DND-41 (cell line): ENCODE results near the gene BLVRB.

Experiments used
- ATAC-seq: fragments of 200-7000 bp; cut with Tn5 transposase; 3 replicates; pipeline ENCODE4 v1.9.1; 2021; ENCODE audit warnings: low read depth; ENCODE audit not compliant: insufficient read depth
- DNase-seq: peaks from one replicate; pipeline ENCODE4 v3.0.0-alpha.2; 2020
- H2AFZ ChIP-seq: 2 replicates; pipeline ENCODE4 v1.6.0; 2012; ENCODE audit warnings: low read depth, low read length
- H3K27ac ChIP-seq: 2 replicates; pipeline ENCODE4 v1.5.1; 2012; ENCODE audit warnings: low read length, inconsistent platforms
- H3K27me3 ChIP-seq: fragments of 200-600 bp; sonication (generic); 2 replicates; pipeline ENCODE4 v1.6.0; 2012; ENCODE audit warnings: low read length, mild to moderate bottlenecking, inconsistent platforms; ENCODE audit not compliant: insufficient read depth, poor library complexity
- H3K36me3 ChIP-seq: 2 replicates; pipeline ENCODE4 v1.5.1; 2012; ENCODE audit warnings: low read length, inconsistent platforms; ENCODE audit not compliant: insufficient read depth
- H3K4me1 ChIP-seq: 2 replicates; pipeline ENCODE4 v1.5.1; 2012; ENCODE audit warnings: mild to moderate bottlenecking, low read length; ENCODE audit not compliant: insufficient read depth
- H3K4me2 ChIP-seq: 2 replicates; pipeline ENCODE4 v1.6.0; 2012; ENCODE audit warnings: mild to moderate bottlenecking, moderate library complexity, low read length, inconsistent platforms; ENCODE audit not compliant: insufficient read depth
- H3K4me3 ChIP-seq, 2 experiments: fragments of 200-600 bp in 1 of 2; shearing (Covaris generic) in 1 of 2; 2 replicates each; pipeline ENCODE4 v1.5.1; 2012 to 2016; ENCODE audit warnings: inconsistent platforms in 2 of 2, low read length in 2 of 2, mild to moderate bottlenecking in 2 of 2, low read depth in 1 of 2, moderate library complexity in 1 of 2
- H3K79me2 ChIP-seq: 2 replicates; pipeline ENCODE4 v1.6.0; 2012; ENCODE audit warnings: low read length, inconsistent platforms; ENCODE audit not compliant: insufficient read depth
- H3K9ac ChIP-seq: 2 replicates; pipeline ENCODE4 v1.6.0; 2012; ENCODE audit warnings: low read depth, mild to moderate bottlenecking, inconsistent platforms, low read length, moderate library complexity
- H3K9me3 ChIP-seq: 2 replicates; pipeline ENCODE4 v1.5.1; 2012; ENCODE audit warnings: low read length, moderate library complexity, mild to moderate bottlenecking, inconsistent platforms; ENCODE audit not compliant: insufficient read depth, severe bottlenecking
- H4K20me1 ChIP-seq: 2 replicates; pipeline ENCODE4 v1.6.0; 2012; ENCODE audit warnings: low read length; ENCODE audit not compliant: insufficient read depth
- EZH2 ChIP-seq: IDR thresholded peaks from 3 replicates; pipeline ENCODE4 v1.6.1; 2012; ENCODE audit warnings: borderline replicate concordance, low read depth, mild to moderate bottlenecking, moderate library complexity, low read length, inconsistent platforms; ENCODE audit not compliant: severe bottlenecking
- TF ChIP-seq, protein P1 (sequence below): IDR thresholded peaks from 2 replicates; pipeline ENCODE4 v1.5.1; 2012; ENCODE audit warnings: borderline replicate concordance, low read length, moderate library complexity, mild to moderate bottlenecking; ENCODE audit not compliant: poor library complexity, severe bottlenecking; ENCODE audit errors: extremely low read depth

Gene BLVRB

DNA sequence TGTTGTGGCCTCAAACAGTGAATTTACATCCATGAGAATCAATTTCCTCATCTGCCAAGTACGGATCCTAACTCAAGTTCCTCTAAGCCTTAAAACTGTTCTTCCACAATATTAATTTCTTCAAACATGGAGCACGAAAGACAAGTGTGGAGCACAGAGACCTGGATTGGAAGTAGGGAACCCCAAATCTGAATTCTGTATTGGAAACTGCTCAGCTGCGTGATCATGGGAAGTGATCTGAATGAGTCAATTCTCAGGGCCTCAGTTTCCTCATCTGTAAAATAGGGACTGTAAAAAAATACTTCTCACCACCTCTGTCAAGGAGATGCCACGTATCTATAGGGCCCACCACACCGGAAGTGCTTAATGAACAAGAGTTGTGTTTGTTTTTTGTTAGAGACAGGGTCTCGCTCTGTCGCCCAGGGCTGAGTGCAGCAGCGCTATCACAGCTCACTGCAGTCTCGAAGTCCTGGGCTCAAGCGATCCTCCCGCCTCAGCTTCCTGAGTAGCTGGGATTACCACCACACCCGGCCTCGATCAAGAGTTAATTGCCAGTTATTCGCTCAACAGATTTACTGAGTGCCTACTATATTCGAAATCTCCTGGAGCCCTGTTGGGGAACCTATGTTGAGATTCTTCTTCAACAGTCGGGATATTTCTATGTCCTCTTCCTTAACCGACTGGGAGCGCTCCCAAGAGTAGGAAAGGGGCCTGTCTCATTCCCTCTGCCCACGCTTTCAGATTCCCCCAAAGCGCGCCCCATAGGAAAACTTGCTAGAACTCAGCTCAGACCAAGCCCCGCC, 23.0 kb downstream of the BLVRB start:
- H3K4me3 ChIP-seq = peak overlapping the region; percentile 16 to 76; a peak in 3 of 4 replicates
- no peaks in the 10 kb centered on the region for H3K27me3 ChIP-seq
- peak overlapping the region; percentile 62 for H2AFZ ChIP-seq
- peak overlapping the region; percentile 57 for H3K9ac ChIP-seq
- no peak for TF ChIP-seq EZH2
- TF ChIP-seq, protein P1, sequence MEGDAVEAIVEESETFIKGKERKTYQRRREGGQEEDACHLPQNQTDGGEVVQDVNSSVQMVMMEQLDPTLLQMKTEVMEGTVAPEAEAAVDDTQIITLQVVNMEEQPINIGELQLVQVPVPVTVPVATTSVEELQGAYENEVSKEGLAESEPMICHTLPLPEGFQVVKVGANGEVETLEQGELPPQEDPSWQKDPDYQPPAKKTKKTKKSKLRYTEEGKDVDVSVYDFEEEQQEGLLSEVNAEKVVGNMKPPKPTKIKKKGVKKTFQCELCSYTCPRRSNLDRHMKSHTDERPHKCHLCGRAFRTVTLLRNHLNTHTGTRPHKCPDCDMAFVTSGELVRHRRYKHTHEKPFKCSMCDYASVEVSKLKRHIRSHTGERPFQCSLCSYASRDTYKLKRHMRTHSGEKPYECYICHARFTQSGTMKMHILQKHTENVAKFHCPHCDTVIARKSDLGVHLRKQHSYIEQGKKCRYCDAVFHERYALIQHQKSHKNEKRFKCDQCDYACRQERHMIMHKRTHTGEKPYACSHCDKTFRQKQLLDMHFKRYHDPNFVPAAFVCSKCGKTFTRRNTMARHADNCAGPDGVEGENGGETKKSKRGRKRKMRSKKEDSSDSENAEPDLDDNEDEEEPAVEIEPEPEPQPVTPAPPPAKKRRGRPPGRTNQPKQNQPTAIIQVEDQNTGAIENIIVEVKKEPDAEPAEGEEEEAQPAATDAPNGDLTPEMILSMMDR = no peak
- peak overlapping the region; percentile 73 for H3K27ac ChIP-seq
- H3K9me3 ChIP-seq = no peaks in the 10 kb centered on the region
- ATAC-seq = no peak
- peak overlapping the region; percentile 77 for H3K4me2 ChIP-seq
- peaks cover 18% of the 10 kb centered on the region for H3K4me1 ChIP-seq
- peaks cover 13% of the 10 kb centered on the region for H3K36me3 ChIP-seq
- H3K79me2 ChIP-seq = peaks cover 20% of the 10 kb centered on the region
- DNase-seq = peak; percentile 43
- no peaks in the 10 kb centered on the region for H4K20me1 ChIP-seq

DNA sequence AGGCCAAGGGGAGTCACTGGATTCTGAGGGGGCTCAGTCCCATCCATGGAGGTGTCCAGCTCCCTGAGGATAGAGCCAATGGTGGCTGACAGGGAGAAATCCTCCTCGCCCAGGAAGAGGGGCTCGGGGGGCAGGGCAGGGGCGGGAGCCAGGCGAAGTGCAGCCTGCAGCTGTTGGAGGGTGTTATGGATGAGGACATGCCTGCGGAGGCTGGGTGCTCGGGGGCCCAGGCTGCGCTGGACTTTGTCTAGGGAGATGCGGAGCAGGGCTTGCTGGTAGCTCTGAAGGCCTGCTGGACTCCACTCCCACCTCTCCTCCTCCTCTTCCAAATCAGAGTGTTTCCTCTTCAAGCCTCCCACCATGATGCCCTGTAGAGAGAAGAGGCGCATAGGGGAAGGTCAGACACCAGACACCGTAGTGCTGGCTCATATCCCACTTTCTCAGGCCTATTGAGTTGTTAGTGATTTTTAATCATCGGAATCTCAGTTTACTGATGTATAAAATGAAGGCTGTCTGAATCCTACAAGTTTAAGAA, 23.8 kb downstream of the BLVRB start:
- no peak overlapping the region for H3K4me3 ChIP-seq

DNA sequence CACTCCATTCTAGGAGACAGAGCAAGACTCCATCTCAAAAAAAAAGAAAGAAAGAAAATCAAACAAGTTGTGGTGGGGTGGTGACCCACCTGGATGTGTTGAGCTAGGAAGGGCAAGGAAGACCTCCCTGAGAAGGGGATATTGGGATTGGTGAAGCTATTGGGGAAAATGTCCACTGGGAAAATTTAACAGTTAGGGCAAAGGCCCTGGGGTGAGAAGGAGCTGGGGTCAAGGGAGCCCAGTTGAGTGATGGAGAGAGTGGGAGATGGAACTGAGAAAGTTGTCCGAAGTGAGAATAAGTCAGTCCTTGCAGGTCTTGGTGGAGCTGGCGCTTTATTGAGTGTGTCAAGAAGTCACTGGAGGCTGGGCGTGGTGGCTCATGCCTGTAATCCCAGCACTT, 27.3 kb downstream of the BLVRB start:
- H3K9ac ChIP-seq = no peak overlapping the region
- H3K27me3 ChIP-seq = no peaks in the 10 kb centered on the region
- DNase-seq (no peak), ATAC-seq (no peak)
- peaks cover 13% of the 10 kb centered on the region for H3K36me3 ChIP-seq
- no peaks in the 10 kb centered on the region for H3K9me3 ChIP-seq
- no peak overlapping the region for H3K4me2 ChIP-seq
- no peak for TF ChIP-seq EZH2
- TF ChIP-seq, protein P1 = no peak
- H2AFZ ChIP-seq = no peak overlapping the region
- H3K27ac ChIP-seq = no peak overlapping the region
- peaks cover 23% of the 10 kb centered on the region for H3K4me1 ChIP-seq
- no peak overlapping the region for H3K4me3 ChIP-seq
- H3K79me2 ChIP-seq = peaks cover 14% of the 10 kb centered on the region
- no peaks in the 10 kb centered on the region for H4K20me1 ChIP-seq

More for the DNA sequence above, 23.8 kb downstream of the BLVRB start:
- H2AFZ ChIP-seq = 0 out of 2 replicates have a peak overlapping the region, but pooled peaks have one; percentile 62
- DNase-seq (no peak), ATAC-seq (no peak)
- H3K9ac ChIP-seq = peak overlapping the region; percentile 57; the same call in 1 of the 2 replicates
- H3K4me1 ChIP-seq = peaks cover 18% of the 10 kb centered on the region
- peaks cover 13% of the 10 kb centered on the region for H3K36me3 ChIP-seq
- peak overlapping the region; percentile 77 for H3K4me2 ChIP-seq
- H3K9me3 ChIP-seq = no peaks in the 10 kb centered on the region
- TF ChIP-seq, protein P1 = no peak
- no peak for TF ChIP-seq EZH2
- peaks cover 20% of the 10 kb centered on the region for H3K79me2 ChIP-seq
- no peaks in the 10 kb centered on the region for H4K20me1 ChIP-seq
- no peaks in the 10 kb centered on the region for H3K27me3 ChIP-seq
- peak overlapping the region; percentile 73; the same call in 1 of the 2 replicates for H3K27ac ChIP-seq
